ENCODE results near the gene LRMDA. TPM values are rescaled to one million over a fixed set of nuclear protein-coding genes. Genes with fewer than 3 reads are reported as not detected.

The LRMDA gene
- total RNA-seq, 4 donors from 2014 or later = 1.5 to 15.7 (median 4.6) TPM

DNA sequence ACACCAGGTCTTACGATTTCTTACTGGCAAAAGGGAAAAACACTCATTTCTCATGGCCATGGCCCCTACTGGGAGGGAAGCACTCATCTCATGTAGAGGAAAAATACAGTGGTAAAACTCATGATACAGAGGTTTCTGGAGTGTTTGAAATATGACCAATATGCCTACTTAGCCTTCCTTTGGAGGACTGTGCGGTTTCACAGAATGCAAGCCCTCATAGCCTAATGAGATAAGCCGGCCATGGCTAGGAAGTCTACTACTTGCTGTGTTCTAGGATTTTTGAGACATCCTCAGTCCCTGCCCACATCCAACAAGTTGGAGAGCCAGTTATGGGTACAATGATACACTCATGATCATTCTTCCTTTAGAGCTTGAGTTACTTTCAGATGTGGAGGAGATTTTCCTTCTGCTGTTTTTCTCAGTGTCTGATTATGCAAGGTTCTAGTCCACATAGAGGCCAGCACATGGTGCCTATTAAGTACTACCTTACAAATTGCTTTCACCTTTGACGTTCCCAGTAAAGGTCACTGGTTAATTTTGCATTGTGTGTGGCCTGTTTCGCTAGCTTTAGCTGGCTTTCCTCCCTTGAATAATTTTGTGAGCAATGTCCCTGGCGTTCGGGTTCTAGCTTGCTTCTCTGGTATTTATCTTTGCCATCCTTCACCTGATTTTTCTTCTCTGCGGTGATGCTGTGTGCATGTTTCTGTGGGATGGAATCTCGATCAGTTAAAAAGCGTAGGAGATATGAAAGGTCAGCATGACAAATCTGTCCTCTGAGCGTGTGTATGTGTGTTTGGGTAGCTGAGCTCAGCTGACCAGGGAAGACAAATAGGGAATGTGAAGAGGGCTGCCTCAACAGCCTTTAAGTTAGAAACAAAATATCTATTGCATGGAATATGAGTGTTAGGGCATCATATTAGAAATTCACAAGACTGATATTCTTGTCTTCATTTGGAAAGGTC, 295.4 kb downstream of the LRMDA start:
- H3K27ac ChIP-seq = no peak overlapping the region
- H3K9me3 ChIP-seq = no peaks in the 10 kb centered on the region
- H3K4me3 ChIP-seq = no peak overlapping the region
- H3K27me3 ChIP-seq = no peaks in the 10 kb centered on the region
- TF ChIP-seq, protein P1, sequence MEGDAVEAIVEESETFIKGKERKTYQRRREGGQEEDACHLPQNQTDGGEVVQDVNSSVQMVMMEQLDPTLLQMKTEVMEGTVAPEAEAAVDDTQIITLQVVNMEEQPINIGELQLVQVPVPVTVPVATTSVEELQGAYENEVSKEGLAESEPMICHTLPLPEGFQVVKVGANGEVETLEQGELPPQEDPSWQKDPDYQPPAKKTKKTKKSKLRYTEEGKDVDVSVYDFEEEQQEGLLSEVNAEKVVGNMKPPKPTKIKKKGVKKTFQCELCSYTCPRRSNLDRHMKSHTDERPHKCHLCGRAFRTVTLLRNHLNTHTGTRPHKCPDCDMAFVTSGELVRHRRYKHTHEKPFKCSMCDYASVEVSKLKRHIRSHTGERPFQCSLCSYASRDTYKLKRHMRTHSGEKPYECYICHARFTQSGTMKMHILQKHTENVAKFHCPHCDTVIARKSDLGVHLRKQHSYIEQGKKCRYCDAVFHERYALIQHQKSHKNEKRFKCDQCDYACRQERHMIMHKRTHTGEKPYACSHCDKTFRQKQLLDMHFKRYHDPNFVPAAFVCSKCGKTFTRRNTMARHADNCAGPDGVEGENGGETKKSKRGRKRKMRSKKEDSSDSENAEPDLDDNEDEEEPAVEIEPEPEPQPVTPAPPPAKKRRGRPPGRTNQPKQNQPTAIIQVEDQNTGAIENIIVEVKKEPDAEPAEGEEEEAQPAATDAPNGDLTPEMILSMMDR (IDR thresholded peaks at IDR 0.05) = no peak
- TF ChIP-seq POLR2A (IDR thresholded peaks at IDR 0.05) = no peak
- no peaks in the 10 kb centered on the region for H3K36me3 ChIP-seq
- no peaks in the 10 kb centered on the region for H3K4me1 ChIP-seq
- DNase-seq = no peak
- intact Hi-C loops (cut with DNase I; ENCODE audit: low total_unique reads) = no loop called here

DNA sequence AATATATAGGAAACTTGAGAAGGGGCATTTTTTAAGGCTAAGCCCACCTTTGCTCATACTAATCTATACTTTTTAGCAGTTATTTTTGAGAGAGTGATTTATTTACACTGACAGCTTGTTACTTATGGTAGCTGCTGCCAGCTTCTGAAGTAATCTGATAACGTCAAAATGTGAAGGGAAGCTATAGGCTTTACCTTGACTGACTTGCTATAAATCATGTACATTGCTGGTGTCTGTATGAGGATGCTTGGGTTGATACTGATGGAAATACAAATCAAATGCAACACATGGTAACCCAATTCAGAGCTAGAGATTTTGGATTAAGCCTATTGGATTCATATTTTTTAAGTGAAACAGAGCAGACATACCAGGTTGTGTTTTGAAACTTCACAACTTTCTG, 299.4 kb downstream of the LRMDA start:
- H3K27ac ChIP-seq = no peak overlapping the region
- H3K36me3 ChIP-seq = no peaks in the 10 kb centered on the region
- intact Hi-C loops (cut with DNase I; ENCODE audit: low total_unique reads) = no loop called here
- TF ChIP-seq, protein P1 (IDR thresholded peaks at IDR 0.05) = no peak
- no peak for TF ChIP-seq POLR2A (IDR thresholded peaks at IDR 0.05)
- H3K27me3 ChIP-seq = no peaks in the 10 kb centered on the region
- no peaks in the 10 kb centered on the region for H3K4me1 ChIP-seq
- H3K4me3 ChIP-seq = no peak overlapping the region
- H3K9me3 ChIP-seq = no peaks in the 10 kb centered on the region
- DNase-seq = no peak

DNA sequence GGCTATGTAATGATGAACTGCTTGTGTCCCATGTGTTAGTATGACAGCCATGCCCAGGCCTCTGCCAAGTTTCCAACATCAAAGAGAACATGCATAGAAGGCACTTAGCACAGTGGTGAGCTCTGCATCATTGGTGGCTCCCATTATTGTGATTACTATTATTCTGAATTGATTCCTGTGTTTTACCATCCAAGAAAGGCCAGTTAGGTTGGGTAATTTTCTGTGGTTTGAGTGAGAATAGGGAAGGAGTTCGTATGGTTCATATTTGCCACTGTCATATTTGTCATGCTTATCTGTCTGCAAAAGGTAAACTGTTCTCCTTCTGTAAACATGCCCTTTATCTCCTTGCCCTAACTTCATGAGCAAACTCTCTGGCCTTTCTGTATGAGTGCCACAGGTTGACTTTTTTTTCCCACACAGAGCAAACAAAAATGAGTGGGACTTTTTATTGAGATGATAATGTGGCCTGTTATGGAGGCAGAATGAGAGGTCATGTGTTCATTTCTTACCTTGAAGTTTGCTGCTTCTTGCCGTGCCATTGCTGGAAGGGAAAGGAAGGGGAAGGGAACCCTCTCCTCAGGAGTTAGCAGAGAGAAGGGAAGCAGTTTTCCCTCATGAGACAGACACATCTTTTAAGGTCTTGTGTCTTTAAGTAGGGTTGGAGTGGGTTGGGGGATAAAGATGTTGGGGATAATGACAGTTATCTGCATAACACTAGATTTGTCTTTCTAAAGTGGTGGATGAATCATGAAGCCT, 301.9 kb downstream of the LRMDA start:
- no peaks in the 10 kb centered on the region for H3K27me3 ChIP-seq
- no peak for TF ChIP-seq POLR2A (IDR thresholded peaks at IDR 0.05)
- TF ChIP-seq, protein P1 (IDR thresholded peaks at IDR 0.05) = no peak
- no peaks in the 10 kb centered on the region for H3K36me3 ChIP-seq
- intact Hi-C loops (cut with DNase I; ENCODE audit: low total_unique reads) = no loop called here
- H3K4me1 ChIP-seq = no peaks in the 10 kb centered on the region
- DNase-seq = no peak
- no peak overlapping the region for H3K4me3 ChIP-seq
- H3K27ac ChIP-seq = no peak overlapping the region
- H3K9me3 ChIP-seq = no peaks in the 10 kb centered on the region

DNA sequence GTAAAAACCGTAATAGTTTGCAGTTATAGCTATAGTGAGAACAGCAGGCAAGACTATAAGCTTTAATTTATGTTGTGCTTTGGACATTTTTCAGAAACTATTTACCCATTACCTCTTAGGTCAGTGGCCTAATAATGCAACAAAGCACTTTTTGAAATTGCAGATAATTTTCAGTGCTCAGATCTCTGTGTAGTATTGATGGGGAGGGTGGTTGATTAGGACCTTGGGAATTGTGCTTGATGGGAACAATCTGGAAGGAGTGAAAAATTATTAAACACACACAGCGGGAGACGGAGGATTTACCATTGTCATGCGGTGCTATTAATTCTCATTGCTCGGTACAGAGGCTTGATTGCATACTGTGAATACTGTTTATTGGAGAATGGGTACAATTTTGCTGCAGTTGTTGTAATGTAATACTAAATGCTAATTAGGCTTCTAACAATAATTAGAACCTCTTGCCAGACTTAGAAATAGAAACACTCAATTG, 304.8 kb downstream of the LRMDA start:
- no peaks in the 10 kb centered on the region for H3K4me1 ChIP-seq
- H3K4me3 ChIP-seq = no peak overlapping the region
- no peak for DNase-seq
- H3K27me3 ChIP-seq = no peaks in the 10 kb centered on the region
- TF ChIP-seq POLR2A (IDR thresholded peaks at IDR 0.05) = no peak
- TF ChIP-seq, protein P1 (IDR thresholded peaks at IDR 0.05) = no peak
- no peak overlapping the region for H3K27ac ChIP-seq
- H3K9me3 ChIP-seq = no peaks in the 10 kb centered on the region
- intact Hi-C loops (cut with DNase I; ENCODE audit: low total_unique reads) = no loop called here
- H3K36me3 ChIP-seq = no peaks in the 10 kb centered on the region
